ENCODE measurements around the gene PALB2.

DNA sequence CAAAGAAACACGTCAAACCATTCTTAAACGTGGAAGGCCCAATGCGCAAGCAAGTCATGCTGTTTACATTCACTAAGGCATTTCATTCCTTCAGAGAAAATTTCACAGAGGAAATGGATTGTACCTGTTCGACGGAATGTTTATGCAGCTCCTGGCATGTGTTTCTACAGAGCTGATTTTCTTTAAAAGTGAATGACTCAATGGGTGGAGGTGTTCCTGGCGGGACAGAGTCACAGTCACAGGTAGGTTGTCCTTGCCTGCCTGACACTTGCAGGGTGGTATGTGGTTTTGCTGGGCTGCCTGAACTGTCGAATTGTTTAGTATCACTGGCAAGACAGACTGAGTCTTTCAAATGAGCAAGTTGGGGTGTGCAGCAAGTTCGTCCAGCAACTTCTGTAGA is 11.6 kb downstream of the PALB2 start:
- TF ChIP-seq, protein P1, sequence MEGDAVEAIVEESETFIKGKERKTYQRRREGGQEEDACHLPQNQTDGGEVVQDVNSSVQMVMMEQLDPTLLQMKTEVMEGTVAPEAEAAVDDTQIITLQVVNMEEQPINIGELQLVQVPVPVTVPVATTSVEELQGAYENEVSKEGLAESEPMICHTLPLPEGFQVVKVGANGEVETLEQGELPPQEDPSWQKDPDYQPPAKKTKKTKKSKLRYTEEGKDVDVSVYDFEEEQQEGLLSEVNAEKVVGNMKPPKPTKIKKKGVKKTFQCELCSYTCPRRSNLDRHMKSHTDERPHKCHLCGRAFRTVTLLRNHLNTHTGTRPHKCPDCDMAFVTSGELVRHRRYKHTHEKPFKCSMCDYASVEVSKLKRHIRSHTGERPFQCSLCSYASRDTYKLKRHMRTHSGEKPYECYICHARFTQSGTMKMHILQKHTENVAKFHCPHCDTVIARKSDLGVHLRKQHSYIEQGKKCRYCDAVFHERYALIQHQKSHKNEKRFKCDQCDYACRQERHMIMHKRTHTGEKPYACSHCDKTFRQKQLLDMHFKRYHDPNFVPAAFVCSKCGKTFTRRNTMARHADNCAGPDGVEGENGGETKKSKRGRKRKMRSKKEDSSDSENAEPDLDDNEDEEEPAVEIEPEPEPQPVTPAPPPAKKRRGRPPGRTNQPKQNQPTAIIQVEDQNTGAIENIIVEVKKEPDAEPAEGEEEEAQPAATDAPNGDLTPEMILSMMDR (IDR thresholded peaks at IDR 0.05) = no peak
- TF ChIP-seq POLR2A (IDR thresholded peaks at IDR 0.05) = no peak

Data from breast epithelium (tissue), 3 donors.